RPMI8226 (cell line): ENCODE results near the gene GNG11.

Experiments used
- DNase-seq: peaks from one replicate; pipeline ENCODE4 v3.0.0-alpha.2; 2015

Gene GNG11

DNA sequence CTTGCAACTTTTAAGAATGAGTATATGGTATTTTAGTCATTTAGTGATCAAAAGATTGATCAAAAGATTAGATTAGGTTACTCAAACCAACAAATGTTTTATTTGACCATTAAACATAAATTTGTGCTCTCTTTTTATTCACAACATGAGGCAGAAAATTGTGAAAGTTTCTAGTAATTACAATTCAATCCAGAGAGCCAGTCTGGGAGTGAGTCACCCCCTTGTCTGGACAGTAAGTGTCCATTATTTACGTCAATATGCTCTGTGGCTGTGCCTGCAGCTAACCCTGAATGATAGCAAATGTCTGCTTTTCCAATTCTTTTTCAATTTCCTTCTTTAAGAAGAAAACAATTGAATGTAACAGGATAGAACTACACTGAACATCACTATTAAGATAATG, 27.9 kb downstream of the GNG11 start:
- DNase-seq: no peak

DNA sequence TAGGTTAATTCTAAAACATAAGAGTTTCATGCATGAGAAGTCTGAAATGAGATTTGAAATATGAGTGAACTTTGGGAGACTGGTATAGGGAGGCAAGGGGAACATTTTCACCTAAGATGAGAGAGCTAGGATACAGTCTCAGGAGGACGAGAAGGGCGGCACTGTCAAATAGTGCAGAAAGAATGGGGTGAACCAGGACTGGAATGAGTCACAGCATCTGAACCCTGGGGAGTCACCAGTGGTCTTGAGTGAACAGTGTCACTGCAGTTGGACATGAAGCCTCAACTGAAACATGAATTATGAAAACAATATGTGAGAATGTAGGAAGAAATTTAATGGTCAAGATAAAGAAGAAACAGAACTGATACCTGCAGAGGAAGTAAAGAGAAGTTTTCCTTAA, 33.8 kb downstream of the GNG11 start:
- DNase-seq: no peak

- DNase-seq: no peak
Observed at GRCh38 chr7:93957767-93958166, 36.2 kb downstream of the GNG11 start.

- DNase-seq: no peak
Observed at GRCh38 chr7:93958216-93958615, 36.7 kb downstream of the GNG11 start.

DNA sequence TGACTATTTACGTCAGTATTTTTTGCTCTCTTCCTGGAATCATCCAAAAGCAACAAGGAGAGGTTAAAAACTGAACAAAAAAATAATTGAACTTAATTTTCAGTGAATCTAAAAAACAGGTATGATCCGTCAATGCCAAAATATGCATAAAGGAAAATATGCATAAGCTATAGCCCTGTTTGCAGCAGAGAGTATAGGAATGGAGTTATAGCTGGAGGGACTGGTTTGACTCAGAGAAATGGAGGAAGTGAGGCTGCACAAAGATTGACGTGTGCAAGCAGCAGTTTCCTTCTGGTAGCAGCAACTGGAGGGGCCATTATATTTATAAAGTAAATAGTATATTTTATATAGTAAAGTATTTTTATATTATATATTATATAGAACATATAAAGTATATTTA, 37.1 kb downstream of the GNG11 start:
- DNase-seq: no peak

GRCh38 chr7:93960986-93961385, 39.5 kb downstream of the GNG11 start:
- no peak for DNase-seq

DNA sequence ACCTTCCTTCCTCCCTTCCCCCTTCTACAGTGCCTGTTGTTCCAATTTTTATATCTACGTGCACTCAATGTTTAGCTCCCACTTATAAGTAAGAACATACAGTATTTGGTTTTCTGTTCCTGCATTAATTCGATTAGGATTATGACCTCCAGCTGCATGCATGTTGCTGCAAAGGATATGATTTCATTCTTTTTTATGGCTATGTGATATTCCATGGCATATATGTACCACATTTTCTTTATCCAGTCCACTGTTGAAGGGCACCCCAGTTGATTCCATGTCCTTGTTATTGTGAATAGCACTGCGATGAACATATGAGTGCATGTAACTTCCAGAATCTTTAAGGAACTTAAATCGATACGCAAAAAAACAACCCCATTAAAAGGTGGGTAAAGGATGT, 42.7 kb downstream of the GNG11 start:
- DNase-seq: no peak

DNA sequence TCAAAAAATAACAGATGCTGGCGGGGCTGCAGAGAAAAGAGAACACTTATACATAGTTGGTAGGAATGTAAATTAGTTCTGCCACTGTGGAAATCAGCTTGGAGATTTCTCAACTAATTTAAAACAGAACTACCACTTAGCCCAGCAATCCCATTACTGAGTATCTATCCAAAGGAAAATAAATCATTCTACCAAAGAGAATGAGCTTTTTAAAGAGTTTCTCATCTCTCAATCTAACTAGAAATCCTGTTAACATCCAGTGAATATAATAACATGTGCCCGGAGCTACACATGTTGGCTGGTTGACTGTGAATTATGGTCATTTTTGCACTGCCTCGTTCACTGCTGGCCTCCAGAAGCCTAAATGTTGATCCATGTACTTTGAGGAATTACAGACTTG, 43.3 kb downstream of the GNG11 start:
- no peak for DNase-seq

DNA sequence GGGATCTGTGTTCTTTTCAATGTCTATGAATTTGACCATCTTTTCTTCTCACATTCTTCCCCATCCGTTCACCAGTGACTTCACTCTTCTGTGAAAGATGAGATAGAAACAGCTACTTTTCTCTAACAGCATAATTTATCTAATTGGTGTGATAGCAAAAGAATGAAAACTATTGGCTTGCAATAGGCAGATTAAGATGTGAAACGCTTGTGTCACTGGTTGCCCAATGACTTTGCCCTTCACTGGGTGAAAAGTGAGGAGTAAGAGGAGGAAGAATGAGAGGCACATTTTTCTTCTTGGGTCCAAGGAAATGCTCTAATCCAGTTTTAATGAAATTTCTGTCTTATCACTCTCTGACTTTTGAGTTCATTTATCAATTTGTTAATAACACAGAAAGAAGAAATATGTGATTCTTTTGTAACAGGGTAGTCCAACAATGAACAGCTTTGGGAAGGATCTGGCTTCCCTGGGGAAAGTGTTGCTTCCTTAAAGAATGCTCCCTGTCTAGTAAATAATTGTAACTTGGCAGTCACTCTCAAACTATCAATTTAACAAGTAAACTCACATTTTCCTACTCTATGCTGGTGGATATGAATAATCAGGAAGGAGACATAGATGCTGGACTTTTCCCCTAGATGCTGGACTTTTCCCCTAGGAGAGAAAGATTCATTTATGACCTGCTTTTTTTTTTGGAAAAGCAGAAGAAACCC, 47.5 kb downstream of the GNG11 start:
- no peak for DNase-seq

DNA sequence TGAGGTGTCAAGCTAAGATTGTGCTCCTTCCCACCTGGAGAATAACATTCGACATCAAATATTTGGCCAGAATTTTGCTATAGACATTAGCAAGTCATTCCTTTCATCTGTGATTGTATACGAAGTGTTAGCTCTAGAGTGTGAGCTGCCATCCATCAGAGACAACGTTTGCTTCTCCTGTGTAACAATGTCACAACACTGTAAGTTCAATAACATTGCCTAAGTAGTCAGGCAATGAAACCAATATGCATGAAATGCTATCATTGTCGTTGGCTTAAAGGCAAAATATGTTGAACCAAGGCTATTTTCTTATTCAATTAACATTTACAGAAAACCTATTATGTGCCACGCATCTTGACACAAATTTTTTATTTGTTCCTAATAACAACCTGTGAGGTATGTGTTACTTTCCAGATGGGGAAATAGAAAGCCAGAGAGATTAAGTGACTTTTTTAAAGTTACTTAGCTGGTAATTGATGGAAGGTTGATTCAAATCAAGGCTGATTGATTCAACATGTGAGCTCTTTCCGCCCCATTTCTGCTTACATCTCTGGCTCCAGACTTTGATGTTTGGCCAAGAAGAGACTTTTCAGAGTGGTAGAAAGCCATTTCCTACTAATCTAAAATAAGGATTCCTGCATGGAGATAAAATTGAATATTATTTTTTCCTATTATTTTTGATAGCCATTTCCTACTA, 50.6 kb downstream of the GNG11 start:
- no peak for DNase-seq

- no peak for DNase-seq
Observed at GRCh38 chr7:93973134-93973533, 51.6 kb downstream of the GNG11 start.

- no peak for DNase-seq
Observed at GRCh38 chr7:93977211-93977950, 55.8 kb downstream of the GNG11 start.
